Measurements from ENCODE around the gene ERBB4.

Gene ERBB4

GRCh38 chr2:211836409-211836808 lies 702.2 kb downstream of the ERBB4 start:
- Histone ChIP-seq H3K9me3 (ENCODE audit: control insufficient read depth, low read length) (no peaks in the 10 kb centered on the region), H3K4me3 (ENCODE audit: low read length) (no peak overlapping the region), H3K27me3 (ENCODE audit: control insufficient read depth, insufficient read depth, low read length) (no peaks in the 10 kb centered on the region), H3K36me3 (ENCODE audit: control insufficient read depth, insufficient read depth, low read length) (no peaks in the 10 kb centered on the region), H3K9ac (ENCODE audit: low read length) (no peak overlapping the region), H3K4me1 (ENCODE audit: control insufficient read depth, insufficient read depth, low read length) (no peaks in the 10 kb centered on the region)

GRCh38 chr2:211835695-211836094 lies 702.9 kb downstream of the ERBB4 start:
- H3K36me3 ChIP-seq (ENCODE audit: control insufficient read depth, insufficient read depth, low read length) = no peaks in the 10 kb centered on the region
- no peaks in the 10 kb centered on the region for H3K9me3 ChIP-seq (ENCODE audit: control insufficient read depth, low read length)
- H3K4me1 ChIP-seq (ENCODE audit: control insufficient read depth, insufficient read depth, low read length) = no peaks in the 10 kb centered on the region
- H3K27me3 ChIP-seq (ENCODE audit: control insufficient read depth, insufficient read depth, low read length) = no peaks in the 10 kb centered on the region
- no peak overlapping the region for H3K4me3 ChIP-seq (ENCODE audit: low read length)
- no peak overlapping the region for H3K9ac ChIP-seq (ENCODE audit: low read length)

GRCh38 chr2:211833582-211834279 lies 704.9 kb downstream of the ERBB4 start:
- H3K4me3 ChIP-seq (ENCODE audit: low read length) = no peak overlapping the region
- H3K4me1 ChIP-seq (ENCODE audit: control insufficient read depth, insufficient read depth, low read length) = no peaks in the 10 kb centered on the region
- H3K9ac ChIP-seq (ENCODE audit: low read length) = no peak overlapping the region
- H3K36me3 ChIP-seq (ENCODE audit: control insufficient read depth, insufficient read depth, low read length) = no peaks in the 10 kb centered on the region
- no peaks in the 10 kb centered on the region for H3K9me3 ChIP-seq (ENCODE audit: control insufficient read depth, low read length)
- no peaks in the 10 kb centered on the region for H3K27me3 ChIP-seq (ENCODE audit: control insufficient read depth, insufficient read depth, low read length)

- H3K27me3 ChIP-seq (ENCODE audit: control insufficient read depth, insufficient read depth, low read length) = no peaks in the 10 kb centered on the region
- H3K4me3 ChIP-seq (ENCODE audit: low read length) = no peak overlapping the region
- no peaks in the 10 kb centered on the region for H3K4me1 ChIP-seq (ENCODE audit: control insufficient read depth, insufficient read depth, low read length)
- H3K9me3 ChIP-seq (ENCODE audit: control insufficient read depth, low read length) = no peaks in the 10 kb centered on the region
- no peak overlapping the region for H3K9ac ChIP-seq (ENCODE audit: low read length)
- H3K36me3 ChIP-seq (ENCODE audit: control insufficient read depth, insufficient read depth, low read length) = no peaks in the 10 kb centered on the region
Measured at GRCh38 chr2:211829725-211830124, 708.9 kb downstream of the ERBB4 start.

DNA sequence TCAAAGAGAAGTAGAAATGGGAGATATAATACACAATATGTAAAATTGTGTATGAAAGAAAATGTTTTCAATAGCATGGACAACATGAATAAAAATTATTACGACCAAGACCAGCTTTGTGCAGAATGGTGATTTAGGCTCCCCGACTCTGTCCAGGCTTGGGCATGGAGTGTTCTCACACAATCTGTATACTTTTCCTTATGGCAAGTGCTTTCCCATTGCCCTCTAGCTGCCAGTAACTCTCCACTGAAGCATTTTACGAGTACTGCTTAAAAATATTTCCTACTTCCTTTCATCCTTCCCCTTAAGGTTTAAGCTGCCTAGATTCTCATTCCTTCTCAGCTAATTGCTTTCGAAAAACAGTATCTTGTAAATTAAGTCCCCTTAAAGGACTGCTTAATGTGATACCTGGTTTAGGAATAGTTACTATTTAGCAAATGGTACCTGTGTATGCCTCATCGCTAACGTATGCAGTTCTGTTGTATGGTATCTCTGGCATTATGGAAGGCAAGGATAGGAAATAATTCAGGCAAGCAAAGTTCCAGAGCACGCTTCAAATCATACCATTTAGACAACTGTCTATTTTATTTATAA lies 714.6 kb downstream of the ERBB4 start:
- H3K4me1 ChIP-seq (ENCODE audit: control insufficient read depth, insufficient read depth, low read length) = no peaks in the 10 kb centered on the region
- H3K27me3 ChIP-seq (ENCODE audit: control insufficient read depth, insufficient read depth, low read length) = no peaks in the 10 kb centered on the region
- H3K36me3 ChIP-seq (ENCODE audit: control insufficient read depth, insufficient read depth, low read length) = no peaks in the 10 kb centered on the region
- no peak overlapping the region for H3K9ac ChIP-seq (ENCODE audit: low read length)
- H3K4me3 ChIP-seq (ENCODE audit: low read length) = no peak overlapping the region
- H3K9me3 ChIP-seq (ENCODE audit: control insufficient read depth, low read length) = no peaks in the 10 kb centered on the region

DNA sequence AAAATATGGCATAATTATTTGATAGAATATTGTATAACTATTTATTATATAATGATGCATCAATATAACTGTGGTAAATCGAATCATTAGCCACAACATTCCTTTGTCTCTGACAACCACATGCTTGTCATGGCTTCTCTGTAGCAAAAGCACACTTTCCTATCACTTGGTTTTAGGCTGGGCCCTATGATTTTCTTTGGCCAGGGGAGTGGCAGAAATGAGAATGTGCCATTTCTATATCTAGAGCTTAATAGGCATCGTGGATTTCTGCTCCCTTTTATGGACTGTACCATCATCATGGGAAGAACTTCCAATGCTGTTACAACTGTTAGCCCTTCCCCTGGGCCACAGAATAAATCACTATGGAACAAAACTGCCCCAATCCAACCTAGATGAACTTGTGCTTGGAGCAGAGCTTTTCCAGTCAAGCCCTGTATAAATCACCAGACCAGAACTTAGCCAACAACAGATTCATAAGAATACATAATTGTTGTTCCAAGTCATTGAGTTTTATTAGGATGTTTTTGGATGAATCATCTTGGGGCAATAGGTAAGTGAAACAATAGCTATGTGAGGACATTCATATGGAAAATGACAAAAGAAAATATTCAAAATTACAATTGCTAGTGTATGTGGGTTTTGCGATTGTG lies 715.8 kb downstream of the ERBB4 start:
- Histone ChIP-seq H3K36me3 (ENCODE audit: control insufficient read depth, insufficient read depth, low read length) (no peaks in the 10 kb centered on the region), H3K9me3 (ENCODE audit: control insufficient read depth, low read length) (no peaks in the 10 kb centered on the region), H3K4me3 (ENCODE audit: low read length) (no peak overlapping the region), H3K27me3 (ENCODE audit: control insufficient read depth, insufficient read depth, low read length) (no peaks in the 10 kb centered on the region), H3K9ac (ENCODE audit: low read length) (no peak overlapping the region), H3K4me1 (ENCODE audit: control insufficient read depth, insufficient read depth, low read length) (no peaks in the 10 kb centered on the region)

- no peaks in the 10 kb centered on the region for H3K36me3 ChIP-seq (ENCODE audit: control insufficient read depth, insufficient read depth, low read length)
- H3K4me3 ChIP-seq (ENCODE audit: low read length) = no peak overlapping the region
- no peaks in the 10 kb centered on the region for H3K27me3 ChIP-seq (ENCODE audit: control insufficient read depth, insufficient read depth, low read length)
- H3K4me1 ChIP-seq (ENCODE audit: control insufficient read depth, insufficient read depth, low read length) = no peaks in the 10 kb centered on the region
- no peak overlapping the region for H3K9ac ChIP-seq (ENCODE audit: low read length)
- no peaks in the 10 kb centered on the region for H3K9me3 ChIP-seq (ENCODE audit: control insufficient read depth, low read length)
Measured at GRCh38 chr2:211816754-211817153, 721.8 kb downstream of the ERBB4 start.

DNA sequence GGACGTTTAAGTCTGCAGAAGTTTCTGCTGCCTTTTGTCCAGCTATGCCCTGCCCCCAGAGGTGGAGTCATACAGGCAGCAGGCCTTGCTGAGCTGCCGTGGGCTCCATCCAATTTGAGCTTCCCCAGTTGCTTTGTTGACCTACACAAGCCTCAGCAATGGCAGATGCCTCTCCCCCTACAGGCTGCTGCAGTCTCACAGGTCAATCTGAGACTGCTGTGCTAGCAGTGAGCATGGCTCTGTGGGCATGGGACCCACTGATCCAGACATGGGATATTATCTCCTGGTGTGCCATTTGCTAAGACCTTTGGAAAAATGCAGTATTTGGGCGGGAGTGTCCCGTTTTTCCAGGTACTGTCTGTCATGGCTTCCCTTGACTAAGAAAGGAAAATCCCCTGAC lies 726.0 kb downstream of the ERBB4 start:
- H3K9ac ChIP-seq (ENCODE audit: low read length) = no peak overlapping the region
- H3K4me1 ChIP-seq (ENCODE audit: control insufficient read depth, insufficient read depth, low read length) = no peaks in the 10 kb centered on the region
- no peak overlapping the region for H3K4me3 ChIP-seq (ENCODE audit: low read length)
- H3K27me3 ChIP-seq (ENCODE audit: control insufficient read depth, insufficient read depth, low read length) = no peaks in the 10 kb centered on the region
- H3K9me3 ChIP-seq (ENCODE audit: control insufficient read depth, low read length) = no peaks in the 10 kb centered on the region
- H3K36me3 ChIP-seq (ENCODE audit: control insufficient read depth, insufficient read depth, low read length) = no peaks in the 10 kb centered on the region

DNA sequence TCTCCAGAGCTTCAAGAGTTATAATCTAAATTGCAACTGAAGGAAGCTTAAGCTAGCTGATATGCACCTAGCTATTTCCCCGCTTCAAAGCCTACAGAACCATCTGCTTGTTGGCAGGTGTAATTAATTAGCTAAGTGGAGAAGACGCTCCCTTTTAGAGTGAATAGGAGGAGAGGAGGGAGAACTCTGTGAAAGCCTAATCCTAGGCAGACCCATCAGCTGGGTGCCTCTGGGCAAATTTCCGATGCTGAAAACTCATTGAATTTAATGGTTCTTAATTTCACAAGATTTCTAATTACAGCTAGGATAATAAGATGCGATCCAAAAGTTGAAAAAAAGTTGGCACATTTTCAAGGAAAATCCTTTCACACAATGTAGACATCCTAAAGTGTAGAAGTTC lies 735.9 kb downstream of the ERBB4 start:
- Histone ChIP-seq H3K4me3 (ENCODE audit: low read length) (no peak overlapping the region), H3K36me3 (ENCODE audit: control insufficient read depth, insufficient read depth, low read length) (no peaks in the 10 kb centered on the region), H3K9me3 (ENCODE audit: control insufficient read depth, low read length) (no peaks in the 10 kb centered on the region), H3K27me3 (ENCODE audit: control insufficient read depth, insufficient read depth, low read length) (no peaks in the 10 kb centered on the region), H3K4me1 (ENCODE audit: control insufficient read depth, insufficient read depth, low read length) (no peaks in the 10 kb centered on the region), H3K9ac (ENCODE audit: low read length) (no peak overlapping the region)

DNA sequence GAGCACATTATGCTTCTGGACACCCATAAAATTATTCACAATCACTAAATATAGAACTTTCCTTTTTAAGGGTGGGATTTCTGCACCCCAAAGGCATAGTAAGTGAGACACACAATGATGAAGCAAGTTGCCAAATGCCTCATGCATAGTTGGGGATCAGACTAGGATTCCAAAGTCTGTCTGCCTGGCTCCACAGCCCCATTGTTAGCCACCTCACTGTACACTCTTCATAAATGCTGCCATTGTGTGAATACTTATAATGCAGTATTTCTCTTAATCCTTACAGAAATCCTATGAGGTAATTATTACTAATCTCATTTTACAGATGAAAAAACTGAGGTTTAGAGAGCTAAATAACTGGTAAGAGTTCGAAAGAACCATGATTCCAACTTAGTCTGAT lies 738.6 kb downstream of the ERBB4 start:
- Histone ChIP-seq H3K27me3 (ENCODE audit: control insufficient read depth, insufficient read depth, low read length) (no peaks in the 10 kb centered on the region), H3K4me1 (ENCODE audit: control insufficient read depth, insufficient read depth, low read length) (no peaks in the 10 kb centered on the region), H3K36me3 (ENCODE audit: control insufficient read depth, insufficient read depth, low read length) (no peaks in the 10 kb centered on the region), H3K9me3 (ENCODE audit: control insufficient read depth, low read length) (no peaks in the 10 kb centered on the region), H3K9ac (ENCODE audit: low read length) (no peak overlapping the region), H3K4me3 (ENCODE audit: low read length) (no peak overlapping the region)

DNA sequence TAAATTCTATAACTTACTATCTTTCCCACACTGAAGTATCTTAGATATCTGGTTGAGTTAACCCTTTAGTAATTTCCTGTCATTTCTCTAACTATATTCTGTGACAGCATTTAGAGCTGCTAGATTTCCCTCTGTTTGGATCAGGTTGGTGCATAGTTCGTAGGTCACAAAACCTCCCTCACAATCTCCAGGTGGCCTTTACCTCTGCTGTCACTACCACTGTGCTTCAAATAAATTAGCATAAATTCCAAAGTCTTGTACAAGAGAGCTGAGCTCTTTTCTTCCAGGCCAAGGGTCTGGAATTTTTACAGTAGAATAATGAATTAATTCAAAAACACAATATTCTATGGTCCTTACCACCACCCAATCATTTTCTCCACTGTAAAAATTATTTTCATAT lies 739.7 kb downstream of the ERBB4 start:
- Histone ChIP-seq H3K9ac (ENCODE audit: low read length) (no peak overlapping the region), H3K9me3 (ENCODE audit: control insufficient read depth, low read length) (no peaks in the 10 kb centered on the region), H3K27me3 (ENCODE audit: control insufficient read depth, insufficient read depth, low read length) (no peaks in the 10 kb centered on the region), H3K4me3 (ENCODE audit: low read length) (no peak overlapping the region), H3K36me3 (ENCODE audit: control insufficient read depth, insufficient read depth, low read length) (no peaks in the 10 kb centered on the region), H3K4me1 (ENCODE audit: control insufficient read depth, insufficient read depth, low read length) (no peaks in the 10 kb centered on the region)

- Histone ChIP-seq H3K27me3 (ENCODE audit: control insufficient read depth, insufficient read depth, low read length) (no peaks in the 10 kb centered on the region), H3K36me3 (ENCODE audit: control insufficient read depth, insufficient read depth, low read length) (no peaks in the 10 kb centered on the region), H3K4me3 (ENCODE audit: low read length) (no peak overlapping the region), H3K4me1 (ENCODE audit: control insufficient read depth, insufficient read depth, low read length) (no peaks in the 10 kb centered on the region), H3K9ac (ENCODE audit: low read length) (no peak overlapping the region), H3K9me3 (ENCODE audit: control insufficient read depth, low read length) (no peaks in the 10 kb centered on the region)
Measured at GRCh38 chr2:211793690-211794089, 744.9 kb downstream of the ERBB4 start.
